Measurements from ENCODE around the gene PRKCE.

GRCh38 chr2:45614871-45615415, 36.5 kb upstream of the PRKCE start:
- TF ChIP-seq POLR2A (IDR thresholded peaks at IDR 0.05; ENCODE audit: low read depth, low read length): no peak
- TF ChIP-seq TAF1 (IDR thresholded peaks at IDR 0.05; ENCODE audit: borderline replicate concordance, low read depth, low read length): no peak
- no peak for TF ChIP-seq POLR2AphosphoS5 (IDR thresholded peaks at IDR 0.05; ENCODE audit: low read depth, low read length)
